Hepatocyte (in vitro differentiated cells): ENCODE measurements around the gene AKT1. TPM values are rescaled to one million over a fixed set of nuclear protein-coding genes. Genes with fewer than 3 reads are reported as not detected.

Source experiments
- DNase-seq: peaks from one replicate; pipeline ENCODE4 v3.0.0-alpha.2; 2016; ENCODE audit warnings: low spot score
- H2AFZ ChIP-seq: fragments of 200-600 bp; sonication (generic); 2 replicates; pipeline ENCODE4 v1.6.0; 2016; ENCODE audit warnings: antibody characterized with exemption, mild to moderate bottlenecking
- H3K27ac ChIP-seq: fragments of 200-600 bp; sonication (generic); 2 replicates; pipeline ENCODE4 v1.5.1; 2016; ENCODE audit warnings: mild to moderate bottlenecking
- H3K27me3 ChIP-seq: fragments of 200-600 bp; sonication (generic); 2 replicates; pipeline ENCODE4 v1.6.1; 2016
- H3K36me3 ChIP-seq: fragments of 200-600 bp; sonication (generic); replicated peaks from 2 replicates; pipeline ENCODE4 v1.5.1; 2016; ENCODE audit warnings: low read depth; ENCODE audit not compliant: insufficient read depth
- H3K4me1 ChIP-seq: fragments of 200-600 bp; sonication (generic); 2 replicates; pipeline ENCODE4 v1.5.1; 2016; ENCODE audit warnings: mild to moderate bottlenecking, moderate library complexity; ENCODE audit not compliant: insufficient read depth
- H3K4me2 ChIP-seq: fragments of 200-600 bp; sonication (generic); 2 replicates; pipeline ENCODE4 v1.6.0; 2016
- H3K4me3 ChIP-seq: fragments of 200-600 bp; sonication (generic); 2 replicates; pipeline ENCODE4 v1.5.1; 2016; ENCODE audit warnings: mild to moderate bottlenecking
- H3K79me2 ChIP-seq: fragments of 200-600 bp; sonication (generic); 2 replicates; pipeline ENCODE4 v1.6.0; 2017; ENCODE audit warnings: mild to moderate bottlenecking
- H3K9me2 ChIP-seq: fragments of 200-600 bp; sonication (generic); replicated peaks from 2 replicates; pipeline ENCODE4 v1.6.0; 2017; ENCODE audit warnings: mild to moderate bottlenecking; ENCODE audit not compliant: insufficient read depth
- H3K9me3 ChIP-seq: fragments of 200-600 bp; sonication (generic); 2 replicates; pipeline ENCODE4 v1.5.1; 2016; ENCODE audit warnings: low read depth, mild to moderate bottlenecking
- H4K20me1 ChIP-seq: fragments of 200-600 bp; sonication (generic); 2 replicates; pipeline ENCODE4 v1.6.0; 2016; ENCODE audit warnings: mild to moderate bottlenecking; ENCODE audit not compliant: insufficient read depth, poor library complexity, severe bottlenecking
- EZH2 ChIP-seq: fragments of 200-600 bp; sonication (generic); IDR thresholded peaks from 2 replicates; pipeline ENCODE4 v1.6.1; 2016; ENCODE audit warnings: antibody characterized with exemption, mild to moderate bottlenecking, borderline replicate concordance
- EZH2phosphoT487 ChIP-seq: fragments of 200-600 bp; sonication (generic); IDR thresholded peaks from one replicate; pipeline ENCODE4 v1.6.1; 2018; ENCODE audit warnings: antibody characterized with exemption, mild to moderate bottlenecking, low read depth, moderate library complexity; ENCODE audit not compliant: unreplicated experiment, severe bottlenecking
- WGBS: methylation state at CpG from one replicate; pipeline ENCODE4 v1.1.6; 2016; ENCODE audit warnings: low lambda C conversion rate; ENCODE audit errors: missing lambda C conversion rate; 5-methylcytosine and 5-hydroxymethylcytosine counted together
- polyA plus RNA-seq: library from polyadenylated mRNA; unstranded; fragments of >200 nt; fragmentation: Nextera tagmentation; extraction: Ambion mirVana; gene quantifications from 2 replicates; pipeline ENCODE4 v1.2.1, GENCODE V29; 2016
- total RNA-seq: library from RNA; depleted of rRNA; stranded (reverse); fragments of >200 nt; gene quantifications from 2 replicates; pipeline ENCODE4 v1.2.3, GENCODE V29; 2014
- TF ChIP-seq, protein P1 (sequence below): fragments of 200-600 bp; sonication (generic); IDR thresholded peaks from 2 replicates; pipeline ENCODE4 v1.5.1; 2016; ENCODE audit warnings: antibody characterized with exemption, mild to moderate bottlenecking; ENCODE audit not compliant: poor library complexity

AKT1 gene
- total and polyA plus RNA-seq, 2 experiments from 2014 or later: 124 to 159 TPM

DNA sequence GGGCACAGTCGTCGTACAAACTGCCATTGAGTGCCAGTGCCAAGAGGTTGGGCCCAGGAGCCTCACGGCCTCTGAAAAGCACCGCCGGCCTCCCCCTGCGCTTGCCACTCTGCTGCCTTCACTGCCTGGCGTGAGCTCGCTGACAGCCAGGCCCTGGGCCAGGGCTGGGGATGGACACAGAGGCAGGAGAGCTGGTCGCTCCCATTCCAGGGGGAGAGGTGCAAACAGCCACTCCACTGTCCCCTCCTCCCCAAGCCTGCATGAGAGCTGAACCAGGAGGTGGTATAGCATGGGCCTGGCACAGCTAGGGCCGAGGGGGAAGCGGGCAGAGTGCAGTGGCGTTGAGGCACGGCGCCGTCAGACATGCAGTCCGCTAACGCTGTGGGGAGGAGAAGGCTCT lies 66.9 kb downstream of the AKT1 start:
- H4K20me1 ChIP-seq: no peaks in the 10 kb centered on the region
- 95% methylated on average over 17 of the region's 17 CpGs for WGBS
- no peak for DNase-seq

DNA sequence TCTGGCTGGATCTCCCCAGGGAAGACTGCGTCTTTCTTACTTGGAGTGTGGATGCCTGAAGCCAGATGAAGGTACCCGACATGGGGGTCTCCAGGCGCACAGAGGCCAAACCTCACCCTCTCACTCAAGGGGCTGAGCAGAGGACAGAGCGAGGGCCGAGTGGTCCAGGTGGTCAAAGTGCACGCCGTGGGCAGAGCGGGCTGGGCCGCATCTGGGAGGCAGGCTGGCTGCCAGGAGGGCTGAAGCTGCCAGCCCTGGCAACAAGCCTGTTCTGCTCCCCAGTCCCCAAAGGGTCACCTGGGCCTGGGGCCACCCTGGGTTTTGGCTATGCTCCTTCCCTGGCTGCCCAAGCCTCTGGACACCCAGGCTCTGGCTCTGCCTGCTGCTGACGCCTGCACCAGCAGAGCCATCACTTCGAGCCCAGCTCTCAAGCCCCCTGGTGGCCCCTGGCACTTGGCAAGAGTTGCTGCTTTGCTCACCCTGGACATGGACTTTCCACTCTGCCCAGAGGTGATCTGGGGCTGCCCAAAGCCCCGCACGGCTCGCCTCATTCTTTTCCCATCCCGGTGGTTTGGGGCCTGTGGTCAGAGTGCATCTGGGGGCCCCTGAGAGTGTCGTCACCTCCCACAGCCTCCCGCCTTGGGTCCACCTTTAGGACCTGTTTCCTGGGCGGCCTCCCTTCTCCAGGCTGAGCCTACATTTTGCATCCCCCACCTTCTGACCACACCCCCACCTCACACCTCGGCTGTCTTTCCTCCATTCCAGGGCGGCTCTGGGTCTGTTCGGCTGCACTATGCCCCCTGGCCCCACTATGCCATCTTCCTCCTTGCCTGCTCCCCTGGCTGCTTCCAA lies 68.7 kb downstream of the AKT1 start:
- no peak overlapping the region for H2AFZ ChIP-seq
- no peak overlapping the region for H3K27ac ChIP-seq

More for the DNA sequence above, 66.9 kb downstream of the AKT1 start:
- no peak overlapping the region for H3K27ac ChIP-seq
- no peak overlapping the region for H3K4me2 ChIP-seq
- H2AFZ ChIP-seq: no peak overlapping the region
- no peaks in the 10 kb centered on the region for H3K79me2 ChIP-seq
- H3K4me1 ChIP-seq: peaks cover 8% of the 10 kb centered on the region
- no peaks in the 10 kb centered on the region for H3K36me3 ChIP-seq
- H3K9me2 ChIP-seq: no peaks in the 10 kb centered on the region
- no peak overlapping the region for H3K4me3 ChIP-seq
- H3K27me3 ChIP-seq: no peaks in the 10 kb centered on the region
- TF ChIP-seq EZH2phosphoT487 (no peak), EZH2 (no peak)
- TF ChIP-seq, protein P1, sequence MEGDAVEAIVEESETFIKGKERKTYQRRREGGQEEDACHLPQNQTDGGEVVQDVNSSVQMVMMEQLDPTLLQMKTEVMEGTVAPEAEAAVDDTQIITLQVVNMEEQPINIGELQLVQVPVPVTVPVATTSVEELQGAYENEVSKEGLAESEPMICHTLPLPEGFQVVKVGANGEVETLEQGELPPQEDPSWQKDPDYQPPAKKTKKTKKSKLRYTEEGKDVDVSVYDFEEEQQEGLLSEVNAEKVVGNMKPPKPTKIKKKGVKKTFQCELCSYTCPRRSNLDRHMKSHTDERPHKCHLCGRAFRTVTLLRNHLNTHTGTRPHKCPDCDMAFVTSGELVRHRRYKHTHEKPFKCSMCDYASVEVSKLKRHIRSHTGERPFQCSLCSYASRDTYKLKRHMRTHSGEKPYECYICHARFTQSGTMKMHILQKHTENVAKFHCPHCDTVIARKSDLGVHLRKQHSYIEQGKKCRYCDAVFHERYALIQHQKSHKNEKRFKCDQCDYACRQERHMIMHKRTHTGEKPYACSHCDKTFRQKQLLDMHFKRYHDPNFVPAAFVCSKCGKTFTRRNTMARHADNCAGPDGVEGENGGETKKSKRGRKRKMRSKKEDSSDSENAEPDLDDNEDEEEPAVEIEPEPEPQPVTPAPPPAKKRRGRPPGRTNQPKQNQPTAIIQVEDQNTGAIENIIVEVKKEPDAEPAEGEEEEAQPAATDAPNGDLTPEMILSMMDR: no peak
- H3K9me3 ChIP-seq: no peaks in the 10 kb centered on the region

DNA sequence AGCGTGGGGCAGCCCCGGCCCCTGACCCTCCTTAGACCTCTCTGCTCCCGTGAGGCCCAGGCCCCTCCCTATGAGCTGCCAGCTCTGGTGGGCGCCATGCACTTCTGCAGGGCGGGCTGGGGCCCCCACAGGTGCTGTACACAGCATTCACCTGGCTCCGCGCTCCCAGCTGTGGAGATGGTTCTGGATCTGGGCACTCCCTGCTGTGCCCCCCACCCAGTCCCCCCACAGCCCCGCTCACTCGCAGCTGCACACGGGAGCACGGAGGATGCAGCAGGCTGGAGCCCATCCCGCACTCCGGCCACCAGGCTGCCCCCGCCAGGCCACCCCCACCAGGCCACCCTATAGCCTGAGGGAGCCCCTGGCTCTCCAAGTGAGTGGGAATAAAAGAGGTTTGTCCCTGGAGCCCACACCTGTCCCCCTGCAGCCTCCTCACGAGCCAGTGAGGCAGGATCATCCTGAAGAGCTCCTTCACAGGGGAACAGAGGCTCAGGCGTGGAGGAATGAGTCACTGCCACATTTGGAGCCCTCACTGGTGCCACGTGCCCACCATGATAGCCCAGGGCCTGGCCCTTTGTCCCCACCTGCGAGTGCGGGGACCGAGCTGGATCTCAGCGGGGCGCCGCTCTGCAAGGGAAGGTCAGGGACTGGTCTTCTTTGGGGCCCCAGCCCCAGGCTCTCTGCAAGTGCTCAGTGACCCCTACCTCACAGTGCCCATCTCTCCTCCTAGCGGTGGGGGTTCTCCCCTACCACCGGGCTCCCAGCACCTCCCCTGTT lies 69.6 kb downstream of the AKT1 start:
- no peak for DNase-seq
- Histone ChIP-seq H2AFZ (no peak overlapping the region), H3K4me3 (no peak overlapping the region), H3K4me1 (peaks cover 12% of the 10 kb centered on the region), H3K4me2 (peak overlapping the region; percentile 99), H3K27me3 (no peaks in the 10 kb centered on the region), H4K20me1 (no peaks in the 10 kb centered on the region), H3K79me2 (no peaks in the 10 kb centered on the region), H3K9me2 (no peaks in the 10 kb centered on the region), H3K27ac (no peak overlapping the region), H3K9me3 (no peaks in the 10 kb centered on the region), H3K36me3 (no peaks in the 10 kb centered on the region)
- TF ChIP-seq EZH2phosphoT487 (no peak), EZH2 (no peak)
- TF ChIP-seq, protein P1: no peak
- WGBS: 84% methylated on average over 22 of the region's 25 CpGs

More for the DNA sequence above, 68.7 kb downstream of the AKT1 start:
- Histone ChIP-seq H3K4me1 (peaks cover 12% of the 10 kb centered on the region), H3K9me2 (no peaks in the 10 kb centered on the region), H3K4me2 (no peak overlapping the region), H3K79me2 (no peaks in the 10 kb centered on the region), H3K36me3 (no peaks in the 10 kb centered on the region), H3K27me3 (no peaks in the 10 kb centered on the region), H3K4me3 (no peak overlapping the region), H4K20me1 (no peaks in the 10 kb centered on the region), H3K9me3 (no peaks in the 10 kb centered on the region)
- TF ChIP-seq EZH2: no peak
- TF ChIP-seq, protein P1: no peak
- TF ChIP-seq EZH2phosphoT487: no peak
- no peak for DNase-seq
- 85% methylated on average over 21 of the region's 21 CpGs for WGBS
